Daoy (cell line): ENCODE measurements around the gene ABCB10. TPM values are rescaled to one million over a fixed set of nuclear protein-coding genes. Genes with fewer than 3 reads are reported as not detected.
"Not testable (repeated sequence)": the region's sequence is repeated elsewhere in the genome, so short reads cannot be mapped to it uniquely, and the experiment has no call there.

Source experiments
- DNase-seq: peaks from one replicate; pipeline ENCODE4 v3.0.0-alpha.2; 2015; ENCODE audit warnings: low read depth
- total RNA-seq: library from RNA; depleted of rRNA; stranded (reverse); fragments of >200 nt; shearing (Covaris generic); gene quantifications from 2 replicates; pipeline ENCODE4 v1.2.3, GENCODE V29; 2014; rRNA removed

Gene ABCB10
- total RNA-seq, 1 experiment from 2014 or later: 12.0 TPM

- not testable (repeated sequence) for DNase-seq
Observed at GRCh38 chr1:229475859-229476258, 82.6 kb downstream of the ABCB10 start.

DNA sequence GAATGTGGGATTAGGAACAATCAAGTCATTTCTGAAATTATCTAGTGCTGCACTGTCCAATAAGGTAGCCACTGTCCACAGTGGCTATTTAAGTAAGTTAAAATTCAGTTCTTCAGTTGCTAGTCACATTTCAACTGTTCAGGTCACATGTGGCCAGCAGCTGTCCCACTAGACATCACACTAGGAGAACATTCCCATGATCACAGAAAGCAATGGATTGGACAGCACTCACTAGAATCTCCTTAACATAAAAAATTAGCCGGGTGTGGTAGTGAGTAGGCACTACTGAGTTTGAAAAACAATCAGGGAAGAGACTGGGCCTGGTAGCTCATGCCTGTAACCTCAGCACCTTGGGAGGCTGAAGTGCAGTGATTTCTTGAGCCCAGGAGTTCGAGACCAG is 84.0 kb downstream of the ABCB10 start:
- DNase-seq: no peak

- DNase-seq: no peak
Observed at GRCh38 chr1:229471175-229471574, 87.3 kb downstream of the ABCB10 start.

DNA sequence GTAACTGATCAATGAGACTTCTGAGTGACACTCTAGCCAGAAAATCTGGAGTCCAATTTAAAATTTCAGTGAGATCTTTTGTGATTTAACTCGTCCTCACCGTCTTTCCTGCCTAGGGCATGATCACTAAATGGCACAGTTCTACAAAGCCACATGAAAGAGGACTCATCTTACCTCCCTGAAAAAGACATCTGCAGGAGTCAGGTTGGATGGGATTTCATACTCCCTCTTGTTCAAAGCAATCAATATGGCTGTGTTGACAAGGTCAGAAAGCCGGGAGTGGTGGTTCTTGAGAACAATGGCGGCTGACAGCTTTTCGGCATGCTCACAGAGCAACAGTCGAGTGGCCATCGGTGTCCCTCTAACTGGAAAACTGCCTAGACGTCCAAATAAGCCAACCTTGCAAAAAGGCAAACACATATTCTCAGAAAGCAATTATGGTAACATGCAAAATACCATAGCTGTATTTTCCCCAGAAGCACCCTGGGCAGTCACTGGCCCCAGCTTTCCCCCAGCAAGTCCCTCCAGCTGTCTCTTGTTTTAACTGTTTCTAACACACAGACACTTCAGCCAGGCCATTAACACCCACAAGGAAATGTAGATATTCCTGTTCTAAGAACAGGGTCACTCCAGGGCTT is 88.0 kb downstream of the ABCB10 start:
- no peak for DNase-seq

DNA sequence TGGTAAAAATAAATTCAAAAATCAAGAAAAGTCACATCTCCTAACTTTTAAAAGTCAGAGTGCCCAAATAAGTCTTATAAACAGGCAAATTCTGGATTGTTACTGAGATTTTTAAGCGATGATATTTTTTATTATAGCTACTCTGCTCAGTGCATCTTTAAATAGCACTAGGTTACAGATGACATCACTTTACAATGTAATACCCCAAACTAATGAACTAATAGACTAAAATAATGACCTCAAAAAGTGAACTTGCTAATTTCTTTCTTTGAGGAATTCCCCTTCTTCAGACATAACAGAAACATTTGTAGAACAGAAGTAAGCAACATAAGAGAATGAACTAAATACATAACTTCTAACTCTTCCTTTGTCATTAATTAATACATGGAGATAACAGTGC is 91.6 kb downstream of the ABCB10 start:
- no peak for DNase-seq

Other genes starting within 250 kb of the ABCB10 start
- gene CCSAP, start 215.7 kb downstream of the ABCB10 start, total RNA-seq: 11.5 and 15.7 TPM in 2 replicates
- gene ACTA1, start 124.6 kb downstream of the ABCB10 start, total RNA-seq: not detected in 2 replicates
- gene NUP133, start 50.4 kb downstream of the ABCB10 start, total RNA-seq: 55.8 and 57.0 TPM in 2 replicates
- gene TAF5L, start 67.4 kb upstream of the ABCB10 start, total RNA-seq: 13.2 and 18.7 TPM in 2 replicates
- 21.4 and 23.0 TPM in 2 replicates for gene URB2, start 67.5 kb upstream of the ABCB10 start, total RNA-seq